IMR-90 (cell line): ENCODE results near the gene RBBP6. TPM values are rescaled to one million over a fixed set of nuclear protein-coding genes. Genes with fewer than 3 reads are reported as not detected.
A peak's percentile ranks its signal among the peaks of the same experiment; 100 is the strongest.

Experiments
- ATAC-seq: fragments of 200-7000 bp; cut with Tn5 transposase; 2 replicates; pipeline ENCODE4 v1.9.1; 2020; ENCODE audit warnings: low read depth, mild to moderate bottlenecking, moderate library complexity
- BruUV-seq: library from RNA; stranded (reverse); fragments of 400-500 nt; replicated peaks from 2 replicates; lab custom pipeline; 2021; lab: Mats Ljungman, UMichigan
- CTCF ChIA-PET: fragments of 300-600 bp; formaldehyde crosslinking; extraction: SDS; loops from one replicate; lab custom pipeline; 2021; ENCODE audit warnings: antibody characterized with exemption; lab: Yijun Ruan, JAX
- POLR2A ChIA-PET: fragments of 300-600 bp; sonication (Branson Sonifier 250); formaldehyde crosslinking; loops from one replicate; lab custom pipeline; 2022; ENCODE audit warnings: antibody characterized with exemption; ENCODE audit not compliant: unreplicated experiment; lab: Charles Lee
- DNase-seq: peaks from one replicate; pipeline ENCODE4 v3.0.0; 2013
- H2AFZ ChIP-seq: replicated peaks from 2 replicates; pipeline ENCODE3; 2013; ENCODE audit warnings: low read length, mild to moderate bottlenecking; ENCODE audit not compliant: poor library complexity
- H2AK5ac ChIP-seq: 2 replicates; pipeline ENCODE4 v1.6.1; 2013; ENCODE audit warnings: low read depth, low read length, inconsistent platforms
- H2AK9ac ChIP-seq: replicated peaks from 2 replicates; pipeline ENCODE3; 2013; ENCODE audit warnings: mild to moderate bottlenecking, low read depth, low read length, moderate library complexity; ENCODE audit not compliant: poor library complexity
- H2BK120ac ChIP-seq: 2 replicates; pipeline ENCODE4 v1.6.1; 2013; ENCODE audit warnings: low read depth, low read length, inconsistent platforms
- H2BK15ac ChIP-seq: 3 replicates; pipeline ENCODE4 v1.6.1; 2013; ENCODE audit warnings: low read depth, low read length, inconsistent platforms
- H2BK20ac ChIP-seq: 2 replicates; pipeline ENCODE4 v1.6.1; 2013; ENCODE audit warnings: low read depth, mild to moderate bottlenecking, inconsistent platforms, low read length, moderate library complexity
- H2BK5ac ChIP-seq: 2 replicates; pipeline ENCODE4 v1.6.1; 2013; ENCODE audit warnings: mild to moderate bottlenecking, low read depth, low read length, inconsistent platforms; ENCODE audit not compliant: poor library complexity, severe bottlenecking
- H3K14ac ChIP-seq: replicated peaks from 2 replicates; pipeline ENCODE4 v1.6.1; 2013; ENCODE audit warnings: low read depth, low read length, inconsistent platforms
- H3K18ac ChIP-seq: 2 replicates; pipeline ENCODE4 v1.6.1; 2013; ENCODE audit warnings: low read depth, low read length, control low read depth
- H3K23ac ChIP-seq: 2 replicates; pipeline ENCODE4 v1.6.1; 2013; ENCODE audit warnings: low read depth, low read length, inconsistent platforms
- H3K27ac ChIP-seq: 2 replicates; pipeline ENCODE4 v1.5.1; 2013; ENCODE audit warnings: mild to moderate bottlenecking, control low read depth, low read length; ENCODE audit not compliant: insufficient read depth
- H3K27me3 ChIP-seq: 2 replicates; pipeline ENCODE4 v1.6.1; 2013; ENCODE audit warnings: low read length; ENCODE audit not compliant: control insufficient read depth, insufficient read depth
- H3K36me3 ChIP-seq: 2 replicates; pipeline ENCODE4 v1.6.1; 2013; ENCODE audit warnings: low read length, mixed read lengths; ENCODE audit not compliant: control insufficient read depth, insufficient read depth
- H3K4ac ChIP-seq: 2 replicates; pipeline ENCODE4 v1.6.1; 2013; ENCODE audit warnings: low read depth, low read length, inconsistent platforms
- H3K4me1 ChIP-seq: 2 replicates; pipeline ENCODE4 v1.6.1; 2013; ENCODE audit warnings: low read length, mixed read lengths; ENCODE audit not compliant: control insufficient read depth, insufficient read depth
- H3K4me2 ChIP-seq: 2 replicates; pipeline ENCODE4 v1.6.1; 2013; ENCODE audit warnings: low read depth, mild to moderate bottlenecking, control low read depth, low read length, moderate library complexity
- H3K4me3 ChIP-seq: 2 replicates; pipeline ENCODE4 v1.5.1; 2013; ENCODE audit warnings: low read depth, mild to moderate bottlenecking, control low read depth, low read length, moderate library complexity; ENCODE audit not compliant: insufficient read depth
- H3K56ac ChIP-seq: 2 replicates; pipeline ENCODE4 v1.6.1; 2013; ENCODE audit warnings: low read length, inconsistent platforms; ENCODE audit not compliant: insufficient read depth; ENCODE audit errors: extremely low read depth
- H3K79me1 ChIP-seq, 2 experiments: 2 replicates each; pipeline ENCODE4 v1.6.1; 2013; ENCODE audit warnings: low read length in 2 of 2, inconsistent platforms in 1 of 2, low read depth in 1 of 2
- H3K9ac ChIP-seq: 2 replicates; pipeline ENCODE4 v1.6.1; 2013; ENCODE audit warnings: low read depth, low read length, control low read depth
- H3K9me1 ChIP-seq: 2 replicates; pipeline ENCODE4 v1.6.1; 2013; ENCODE audit warnings: low read length, inconsistent platforms; ENCODE audit not compliant: insufficient read depth
- H3K9me3 ChIP-seq: 2 replicates; pipeline ENCODE4 v1.6.1; 2013; ENCODE audit warnings: low read length; ENCODE audit not compliant: control insufficient read depth, insufficient read depth
- H4K20me1 ChIP-seq: 2 replicates; pipeline ENCODE4 v1.6.1; 2013; ENCODE audit warnings: low read length, inconsistent platforms; ENCODE audit not compliant: insufficient read depth
- H4K5ac ChIP-seq: 2 replicates; pipeline ENCODE4 v1.6.1; 2013; ENCODE audit warnings: mild to moderate bottlenecking, low read depth, low read length, control low read depth
- H4K8ac ChIP-seq, 2 experiments: 2 replicates each; pipeline ENCODE4 v1.6.1; 2013; ENCODE audit warnings: low read depth in 2 of 2, low read length in 2 of 2, control low read depth in 1 of 2, inconsistent platforms in 1 of 2
- H4K91ac ChIP-seq: 2 replicates; pipeline ENCODE4 v1.6.1; 2013; ENCODE audit warnings: low read depth, low read length, inconsistent platforms; ENCODE audit not compliant: insufficient read depth
- BHLHE40 ChIP-seq: fragments of 150-350 bp; IDR thresholded peaks from 2 replicates; pipeline ENCODE4 v1.6.1; 2016; ENCODE audit warnings: mild to moderate bottlenecking, low read depth, low read length
- CEBPB ChIP-seq: IDR thresholded peaks from 2 replicates; pipeline ENCODE4 v1.6.1; 2012; ENCODE audit warnings: low read depth, low read length, improper control_type of control experiment
- CTCF ChIP-seq: conservative IDR thresholded peaks from 2 replicates; pipeline ENCODE4 v1.5.1; 2012; ENCODE audit warnings: mild to moderate bottlenecking, low read depth, low read length, improper control_type of control experiment
- MAFK ChIP-seq: IDR thresholded peaks from 2 replicates; pipeline ENCODE4 v1.6.1; 2012; ENCODE audit warnings: low read depth, low read length, improper control_type of control experiment
- MAZ ChIP-seq: IDR thresholded peaks from 2 replicates; pipeline ENCODE4 v1.6.1; 2012; ENCODE audit warnings: low read depth, mild to moderate bottlenecking, low read length, improper control_type of control experiment, moderate library complexity, borderline replicate concordance
- MXI1 ChIP-seq: IDR thresholded peaks from 2 replicates; pipeline ENCODE4 v1.6.1; 2012; ENCODE audit warnings: low read depth, mild to moderate bottlenecking, low read length, moderate library complexity, borderline replicate concordance
- NFE2L2 ChIP-seq: fragments of 150-350 bp; IDR thresholded peaks from 2 replicates; pipeline ENCODE4 v1.6.1; 2016; ENCODE audit warnings: low read depth, mild to moderate bottlenecking, low read length
- POLR2A ChIP-seq: IDR thresholded peaks from 2 replicates; pipeline ENCODE4 v1.6.1; 2012; ENCODE audit warnings: mild to moderate bottlenecking, low read depth, low read length
- RAD21 ChIP-seq: IDR thresholded peaks from 2 replicates; pipeline ENCODE4 v1.6.1; 2012; ENCODE audit warnings: low read length, improper control_type of control experiment
- RCOR1 ChIP-seq: IDR thresholded peaks from 2 replicates; pipeline ENCODE4 v1.6.1; 2012; ENCODE audit warnings: mild to moderate bottlenecking, low read length, improper control_type of control experiment; ENCODE audit not compliant: insufficient replicate concordance
- SMC3 ChIP-seq: fragments of 150-350 bp; IDR thresholded peaks from 2 replicates; pipeline ENCODE4 v1.6.1; 2016; ENCODE audit warnings: low read depth, mild to moderate bottlenecking, antibody characterized with exemption, low read length, moderate library complexity
- USF2 ChIP-seq: fragments of 150-350 bp; IDR thresholded peaks from 2 replicates; pipeline ENCODE4 v1.6.1; 2017; ENCODE audit warnings: mild to moderate bottlenecking, antibody characterized with exemption, low read length, low read depth
- WGBS, 2 experiments: methylation state at CpG; one replicate each; pipeline versions ENCODE4 v1.1.5 to v1.1.7; 2013; ENCODE audit warnings: missing lambda C conversion rate in 2 of 2; ENCODE audit not compliant: insufficient read length in 1 of 2; ENCODE audit errors: extremely low coverage in 2 of 2; 5-methylcytosine and 5-hydroxymethylcytosine counted together
- dilution Hi-C: fragments of 300-500 bp; cut with HindIII; formaldehyde crosslinking; loops from one replicate; pipeline ENCODE4 v1.14.3; 2018; ENCODE audit warnings: low sequenced_read_pairs; ENCODE audit not compliant: unreplicated experiment
- in situ Hi-C: fragments of 300-500 bp; cut with MboI; formaldehyde crosslinking; loops from 3 replicates; pipeline ENCODE4 v1.14.3; 2019; ENCODE audit warnings: low sequenced_read_pairs, inconsistent platforms, mixed read lengths
- intact Hi-C: fragments of 100-400 bp; cut with micrococcal nuclease; formaldehyde crosslinking; loops from 2 replicates; pipeline ENCODE4 v1.10.0; 2022
- polyA plus RNA-seq, 3 experiments: library from polyadenylated mRNA; depleted of rRNA; stranded (reverse); fragments of >200 nt; gene quantifications; 2 replicates each; pipeline ENCODE4 v1.2.3, GENCODE V29; 2012; ENCODE audit warnings: low replicate concordance in 1 of 3
- total RNA-seq: library from RNA; depleted of rRNA; stranded (reverse); fragments of >200 nt; gene quantifications from 2 replicates; pipeline ENCODE4 v1.2.3, GENCODE V29; 2012

RBBP6 gene
- total and polyA plus RNA-seq, 2 of the 4 experiments (the other 2 are of a cell fraction) = 7.2 to 17.8 TPM

DNA sequence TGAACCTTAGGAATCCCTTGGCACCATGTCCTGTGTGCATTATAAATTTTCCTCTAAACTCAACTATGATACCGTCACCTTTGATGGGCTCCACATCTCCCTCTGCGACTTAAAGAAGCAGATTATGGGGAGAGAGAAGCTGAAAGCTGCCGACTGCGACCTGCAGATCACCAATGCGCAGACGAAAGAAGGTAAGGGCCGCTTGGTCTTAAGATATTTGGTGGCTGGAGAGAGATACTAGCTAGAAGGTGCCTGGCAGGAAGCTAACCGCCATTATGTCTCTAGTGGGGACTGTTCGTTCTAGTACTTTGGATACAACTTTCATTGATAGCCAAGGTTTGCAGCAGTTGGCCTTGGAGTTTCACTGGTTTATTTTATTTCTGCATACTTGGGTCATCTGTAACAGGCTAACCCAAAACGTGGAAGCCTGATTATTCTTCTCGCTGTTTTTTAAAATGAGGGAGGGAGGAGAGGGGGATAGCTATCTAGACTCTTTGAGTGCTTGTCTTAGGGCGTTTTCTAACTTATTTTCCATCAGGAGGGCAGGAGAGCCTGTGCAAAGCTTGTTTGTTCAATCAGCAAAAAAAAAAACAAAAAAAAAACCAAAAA, 1.3 kb downstream of the RBBP6 start:
- in situ Hi-C loops = loop anchor here (25.0 kb wide), 1 partner anchor 697 kb away; no protein-coding TSS in a partner anchor
- Histone ChIP-seq H3K4me1 (peaks cover 5% of the 10 kb centered on the region; the same call in 1 of the 2 replicates), H2BK20ac (no peak overlapping the region), H3K9me1 (peaks cover 3% of the 10 kb centered on the region; the same call in 1 of the 2 replicates), H3K4ac (peak overlapping the region; percentile 82), H4K5ac (no peak overlapping the region), H3K9me3 (no peaks in the 10 kb centered on the region), H2BK120ac (no peak overlapping the region), H2BK5ac (peak overlapping the region; percentile 95), H2BK15ac (no peak overlapping the region), H3K36me3 (no peaks in the 10 kb centered on the region), H2AFZ (no peak overlapping the region), H3K23ac (peak overlapping the region; percentile 98), H4K20me1 (peaks cover 59% of the 10 kb centered on the region), H3K14ac (peak overlapping the region; percentile 84; the same call in 1 of the 2 replicates), H3K56ac (peak overlapping the region; percentile 83), H3K27ac (peak overlapping the region; percentile 94), H3K79me1 (peaks cover 0 to 16% of the 10 kb centered on the region in 2 experiments; a peak in 2 of 4 replicates), H4K8ac (no peak overlapping the region; a peak in 1 of 4 replicates), H3K9ac (peak overlapping the region; percentile 96), H3K27me3 (no peaks in the 10 kb centered on the region), H2AK9ac (peak overlapping the region; percentile 74), H4K91ac (peak overlapping the region; percentile 24; the same call in 1 of the 2 replicates), H2AK5ac (peak overlapping the region; percentile 38; the same call in 1 of the 2 replicates), H3K18ac (no peak overlapping the region), H3K4me3 (peak overlapping the region; percentile 86), H3K4me2 (peak overlapping the region; percentile 93)
- intact Hi-C loops = loop anchor here (10.0 kb wide), 1 partner anchor 714 kb away; the partner anchor contains the start of gene ZKSCAN2
- BruUV-seq = no TSS peak
- POLR2A ChIA-PET = interaction anchor here (1.3 kb wide), 1 partner anchor 12 kb away, joined by 8 read pairs; no protein-coding TSS in a partner anchor
- WGBS, 2 experiments = 0% methylated on average over 1 of the region's 12 CpGs; no CpG with 5 or more reads in 1 of the 2 experiments
- TF ChIP-seq NFE2L2 (no peak), CEBPB (no peak), POLR2A (no peak), USF2 (no peak), MAFK (no peak), BHLHE40 (no peak), CTCF (no peak), MXI1 (no peak), RCOR1 (no peak), RAD21 (no peak), SMC3 (no peak), MAZ (no peak)
- peak; percentile 1; the same call in 1 of the 2 replicates for ATAC-seq
- dilution Hi-C loops = no loop called here
- CTCF ChIA-PET = interaction anchor here (0.9 to 1.1 kb wide), 3 partner anchors 9 to 36 kb away, joined by 3 to 6 read pairs (median 3); no protein-coding TSS in a partner anchor
- DNase-seq = peak; percentile 19
